K562 (cell line): ENCODE results near the gene SH3BP2. TPM values are rescaled to one million over a fixed set of nuclear protein-coding genes. Genes with fewer than 3 reads are reported as not detected.
A peak's percentile ranks its signal among the peaks of the same experiment; 100 is the strongest.

Source experiments
- ARNT ChIP-seq, 2 experiments: fragments of 450-650 bp; IDR thresholded peaks; 2 replicates each; pipeline ENCODE4 v1.6.1; 2016; ENCODE audit warnings: mild to moderate bottlenecking in 1 of 2
- CBFA2T3 ChIP-seq: fragments of 450-650 bp; IDR thresholded peaks from 2 replicates; pipeline ENCODE4 v1.6.1; 2017
- POLR2G ChIP-seq: fragments of 200-400 bp; formaldehyde crosslinking; IDR thresholded peaks from 2 replicates; pipeline ENCODE4 v1.6.1; 2017; ENCODE audit warnings: low read depth, mild to moderate bottlenecking, antibody characterized with exemption, low read length, moderate library complexity
- RHOXF2B ChIP-seq: fragments of 250-450 bp; sonication (Bioruptor Pico); conservative IDR thresholded peaks from 2 replicates; pipeline ENCODE4 v1.5.1; 2021
- SNIP1 ChIP-seq: fragments of 450-650 bp; IDR thresholded peaks from 2 replicates; pipeline ENCODE4 v1.7.1; 2017; ENCODE audit warnings: low read depth, mild to moderate bottlenecking
- SNRNP70 ChIP-seq: fragments of 200-400 bp; formaldehyde crosslinking; optimal IDR thresholded peaks from 2 replicates; pipeline ENCODE3; 2017; ENCODE audit warnings: low read depth, low read length
- SRSF7 ChIP-seq: fragments of 200-400 bp; formaldehyde crosslinking; optimal IDR thresholded peaks from 2 replicates; pipeline ENCODE3; 2017; ENCODE audit warnings: mild to moderate bottlenecking, low read depth, low read length
- ZFP91 ChIP-seq: sonication (generic); formaldehyde crosslinking; IDR thresholded peaks from 2 replicates; pipeline ENCODE4 v1.8.0; 2022; ENCODE audit warnings: mild to moderate bottlenecking, missing genetic modification reagents
- ZFX ChIP-seq: sonication (generic); formaldehyde crosslinking; IDR thresholded peaks from 2 replicates; pipeline ENCODE4 v1.8.0; 2022; ENCODE audit warnings: mild to moderate bottlenecking, missing genetic modification reagents, moderate library complexity
- ZNF431 ChIP-seq: sonication (generic); formaldehyde crosslinking; IDR thresholded peaks from 2 replicates; pipeline ENCODE4 v1.8.0; 2022; ENCODE audit warnings: mild to moderate bottlenecking, missing genetic modification reagents
- ZNF507 ChIP-seq: conservative IDR thresholded peaks from 2 replicates; pipeline ENCODE4 v1.6.1; 2017; ENCODE audit warnings: missing genetic modification characterization, missing compliant biosample characterization
- ZNF75A ChIP-seq: fragments of 450-650 bp; formaldehyde crosslinking; IDR thresholded peaks from 2 replicates; pipeline ENCODE4 v1.4.0; 2020; ENCODE audit warnings: mild to moderate bottlenecking
- polyA plus RNA-seq, 8 experiments: library from polyadenylated mRNA; depleted of rRNA in 4 of 8; stranded (reverse) in 5 of 8; unstranded in 3 of 8; fragments of >200 nt; fragmentation: Nextera tagmentation in 2 of 8; fragmentation: Illumina TruSeq in 1 of 8; extraction: Ambion mirVana in 2 of 8; extraction: Trizol in 1 of 8; gene quantifications; 2 replicates each; pipeline versions ENCODE4 v1.2.1 to v1.2.3, GENCODE V29; 2011 to 2014; ENCODE audit warnings: inconsistent platforms in 1 of 8, missing spikeins in 1 of 8
- total RNA-seq, 7 experiments: library from RNA; depleted of rRNA in 6 of 7; stranded (reverse); fragments of >200 nt in 6 of 7; fragmentation: Illumina TruSeq in 2 of 7; extraction: Trizol in 2 of 7; gene quantifications; 2 replicates each; pipeline versions ENCODE4 v1.2.1 to v1.2.3, GENCODE V29; 2011 to 2021; ENCODE audit warnings: low replicate concordance in 1 of 7
- TF ChIP-seq, protein P1 (sequence below), 3 experiments: fragments of 200-800 bp in 1 of 3; fragments of 250-450 bp in 1 of 3; fragments of 450-650 bp in 1 of 3; sonication (Bioruptor Pico) in 1 of 3; sonication (Bioruptor generic) in 1 of 3; formaldehyde crosslinking in 1 of 3; IDR thresholded peaks; 2 replicates each; pipeline versions ENCODE4 v1.6.1 to v1.8.0; 2016 to 2022; ENCODE audit warnings: mild to moderate bottlenecking in 2 of 3, missing genetic modification characterization in 2 of 3, missing compliant biosample characterization in 1 of 3, moderate library complexity in 1 of 3
- TF ChIP-seq, protein P2 (sequence below): sonication (generic); formaldehyde crosslinking; IDR thresholded peaks from 2 replicates; pipeline ENCODE4 v1.8.1; 2023; ENCODE audit warnings: missing genetic modification reagents, mild to moderate bottlenecking, borderline replicate concordance
- TF ChIP-seq, protein P3 (sequence below): fragments of 250-450 bp; sonication (Bioruptor Pico); IDR thresholded peaks from 2 replicates; pipeline ENCODE4 v1.4.0; 2020; ENCODE audit warnings: mild to moderate bottlenecking, moderate library complexity

Gene SH3BP2
- total and polyA plus RNA-seq, 9 of the 15 experiments (the other 6 are each of a cell fraction or from before 2014, with no cell fraction given), result 0.34 to 16.0 (median 5.1) TPM

GRCh38 chr4:2843263-2843940 is 50.5 kb downstream of the SH3BP2 start, which contains the start of gene ADD1 (continued):
- TF ChIP-seq, protein P1, sequence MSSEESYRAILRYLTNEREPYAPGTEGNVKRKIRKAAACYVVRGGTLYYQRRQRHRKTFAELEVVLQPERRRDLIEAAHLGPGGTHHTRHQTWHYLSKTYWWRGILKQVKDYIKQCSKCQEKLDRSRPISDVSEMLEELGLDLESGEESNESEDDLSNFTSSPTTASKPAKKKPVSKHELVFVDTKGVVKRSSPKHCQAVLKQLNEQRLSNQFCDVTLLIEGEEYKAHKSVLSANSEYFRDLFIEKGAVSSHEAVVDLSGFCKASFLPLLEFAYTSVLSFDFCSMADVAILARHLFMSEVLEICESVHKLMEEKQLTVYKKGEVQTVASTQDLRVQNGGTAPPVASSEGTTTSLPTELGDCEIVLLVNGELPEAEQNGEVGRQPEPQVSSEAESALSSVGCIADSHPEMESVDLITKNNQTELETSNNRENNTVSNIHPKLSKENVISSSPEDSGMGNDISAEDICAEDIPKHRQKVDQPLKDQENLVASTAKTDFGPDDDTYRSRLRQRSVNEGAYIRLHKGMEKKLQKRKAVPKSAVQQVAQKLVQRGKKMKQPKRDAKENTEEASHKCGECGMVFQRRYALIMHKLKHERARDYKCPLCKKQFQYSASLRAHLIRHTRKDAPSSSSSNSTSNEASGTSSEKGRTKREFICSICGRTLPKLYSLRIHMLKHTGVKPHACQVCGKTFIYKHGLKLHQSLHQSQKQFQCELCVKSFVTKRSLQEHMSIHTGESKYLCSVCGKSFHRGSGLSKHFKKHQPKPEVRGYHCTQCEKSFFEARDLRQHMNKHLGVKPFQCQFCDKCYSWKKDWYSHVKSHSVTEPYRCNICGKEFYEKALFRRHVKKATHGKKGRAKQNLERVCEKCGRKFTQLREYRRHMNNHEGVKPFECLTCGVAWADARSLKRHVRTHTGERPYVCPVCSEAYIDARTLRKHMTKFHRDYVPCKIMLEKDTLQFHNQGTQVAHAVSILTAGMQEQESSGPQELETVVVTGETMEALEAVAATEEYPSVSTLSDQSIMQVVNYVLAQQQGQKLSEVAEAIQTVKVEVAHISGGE (CRISPR knock-in tag; IDR thresholded peaks at IDR 0.05), result peak in 1 of 3 experiments; percentile 63; a peak in 2 of 6 replicates
- TF ChIP-seq POLR2G (peak; percentile 93), SNRNP70 (no peak), ZNF75A (CRISPR knock-in tag) (no peak), SNIP1 (no peak), CBFA2T3 (peak; percentile 76), ZNF431 (CRISPR knock-in tag) (0 out of 2 replicates have a peak, but pooled peaks have one; percentile 35), RHOXF2B (CRISPR knock-in tag) (no peak), SRSF7 (no peak), ZFX (CRISPR knock-in tag) (peak; percentile 100), ZNF507 (tag) (no peak), ARNT (IDR thresholded peaks at IDR 0.05) (no peak), ZFP91 (CRISPR knock-in tag) (no peak)
- TF ChIP-seq, protein P2, sequence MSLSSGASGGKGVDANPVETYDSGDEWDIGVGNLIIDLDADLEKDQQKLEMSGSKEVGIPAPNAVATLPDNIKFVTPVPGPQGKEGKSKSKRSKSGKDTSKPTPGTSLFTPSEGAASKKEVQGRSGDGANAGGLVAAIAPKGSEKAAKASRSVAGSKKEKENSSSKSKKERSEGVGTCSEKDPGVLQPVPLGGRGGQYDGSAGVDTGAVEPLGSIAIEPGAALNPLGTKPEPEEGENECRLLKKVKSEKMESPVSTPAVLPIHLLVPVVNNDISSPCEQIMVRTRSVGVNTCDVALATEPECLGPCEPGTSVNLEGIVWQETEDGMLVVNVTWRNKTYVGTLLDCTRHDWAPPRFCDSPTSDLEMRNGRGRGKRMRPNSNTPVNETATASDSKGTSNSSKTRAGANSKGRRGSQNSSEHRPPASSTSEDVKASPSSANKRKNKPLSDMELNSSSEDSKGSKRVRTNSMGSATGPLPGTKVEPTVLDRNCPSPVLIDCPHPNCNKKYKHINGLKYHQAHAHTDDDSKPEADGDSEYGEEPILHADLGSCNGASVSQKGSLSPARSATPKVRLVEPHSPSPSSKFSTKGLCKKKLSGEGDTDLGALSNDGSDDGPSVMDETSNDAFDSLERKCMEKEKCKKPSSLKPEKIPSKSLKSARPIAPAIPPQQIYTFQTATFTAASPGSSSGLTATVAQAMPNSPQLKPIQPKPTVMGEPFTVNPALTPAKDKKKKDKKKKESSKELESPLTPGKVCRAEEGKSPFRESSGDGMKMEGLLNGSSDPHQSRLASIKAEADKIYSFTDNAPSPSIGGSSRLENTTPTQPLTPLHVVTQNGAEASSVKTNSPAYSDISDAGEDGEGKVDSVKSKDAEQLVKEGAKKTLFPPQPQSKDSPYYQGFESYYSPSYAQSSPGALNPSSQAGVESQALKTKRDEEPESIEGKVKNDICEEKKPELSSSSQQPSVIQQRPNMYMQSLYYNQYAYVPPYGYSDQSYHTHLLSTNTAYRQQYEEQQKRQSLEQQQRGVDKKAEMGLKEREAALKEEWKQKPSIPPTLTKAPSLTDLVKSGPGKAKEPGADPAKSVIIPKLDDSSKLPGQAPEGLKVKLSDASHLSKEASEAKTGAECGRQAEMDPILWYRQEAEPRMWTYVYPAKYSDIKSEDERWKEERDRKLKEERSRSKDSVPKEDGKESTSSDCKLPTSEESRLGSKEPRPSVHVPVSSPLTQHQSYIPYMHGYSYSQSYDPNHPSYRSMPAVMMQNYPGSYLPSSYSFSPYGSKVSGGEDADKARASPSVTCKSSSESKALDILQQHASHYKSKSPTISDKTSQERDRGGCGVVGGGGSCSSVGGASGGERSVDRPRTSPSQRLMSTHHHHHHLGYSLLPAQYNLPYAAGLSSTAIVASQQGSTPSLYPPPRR (CRISPR knock-in tag), result no peak
- TF ChIP-seq, protein P3, sequence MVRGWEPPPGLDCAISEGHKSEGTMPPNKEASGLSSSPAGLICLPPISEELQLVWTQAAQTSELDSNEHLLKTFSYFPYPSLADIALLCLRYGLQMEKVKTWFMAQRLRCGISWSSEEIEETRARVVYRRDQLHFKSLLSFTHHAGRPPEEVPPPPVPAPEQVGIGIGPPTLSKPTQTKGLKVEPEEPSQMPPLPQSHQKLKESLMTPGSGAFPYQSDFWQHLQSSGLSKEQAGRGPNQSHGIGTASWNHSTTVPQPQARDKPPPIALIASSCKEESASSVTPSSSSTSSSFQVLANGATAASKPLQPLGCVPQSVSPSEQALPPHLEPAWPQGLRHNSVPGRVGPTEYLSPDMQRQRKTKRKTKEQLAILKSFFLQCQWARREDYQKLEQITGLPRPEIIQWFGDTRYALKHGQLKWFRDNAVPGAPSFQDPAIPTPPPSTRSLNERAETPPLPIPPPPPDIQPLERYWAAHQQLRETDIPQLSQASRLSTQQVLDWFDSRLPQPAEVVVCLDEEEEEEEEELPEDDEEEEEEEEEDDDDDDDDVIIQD (CRISPR knock-in tag), result no peak
